Measurements from ENCODE around the gene TERT. TPM values are rescaled to one million over a fixed set of nuclear protein-coding genes. Genes with fewer than 3 reads are reported as not detected.
"Not testable (repeated sequence)": the region's sequence is repeated elsewhere in the genome, so short reads cannot be mapped to it uniquely, and the experiment has no call there.

The TERT gene
- total RNA-seq, result 3.4 TPM
- polyA plus RNA-seq, result 1.9 TPM
- long read RNA-seq, donor 1, result 0 reads
- long read RNA-seq, donor 2, result 0 reads
- long read RNA-seq, donor 3, partial matches to known transcripts, result 0 of 1 reads
- long read RNA-seq, donor 3, other reads (novel, unspliced or antisense), result 0 of 1 reads
- long read RNA-seq, donor 4, result 0 reads
- long read RNA-seq, donor 5, partial matches to known transcripts, result 0 of 1 reads
- long read RNA-seq, donor 5, other reads (novel, unspliced or antisense), result 0 of 1 reads
- long read RNA-seq, donor 6, result 0 reads
- long read RNA-seq, donor 7, result 0 reads
- long read RNA-seq, donor 8, partial matches to known transcripts, result 0 of 1 reads
- long read RNA-seq, donor 8, other reads (novel, unspliced or antisense), result 0 of 1 reads
- long read RNA-seq, donor 9, result 0 reads
- long read RNA-seq, donor 10, result 0 reads

GRCh38 chr5:1294835-1295649, at the start of gene TERT:
Gene TERT, minus strand, starts transcription at chr5:1295068. Its CDS starts 79 bp downstream, at chr5:1294989.
- Histone ChIP-seq H3K4me1 (ENCODE audit: control insufficient read depth in 2 of 2, insufficient read depth in 2 of 2, low read length in 2 of 2) (peaks cover 26 to 52% of the 10 kb centered on the region in 2 donors), H3K27ac (ENCODE audit: low read depth in 1 of 2, low read length in 1 of 2) (peak within 1 kb of the TSS in 1 of 2 donors; percentile 4), H3K36me3 (ENCODE audit: control insufficient read depth in 2 of 2, insufficient read depth in 2 of 2, low read length in 1 of 2) (peaks cover 0 to 2% of the 10 kb centered on the region in 2 donors), H3K9me3 (ENCODE audit: control insufficient read depth in 2 of 2, insufficient read depth in 1 of 2, low read length in 1 of 2) (peaks cover 0 to 46% of the 10 kb centered on the region in 2 donors), H3K4me3 (ENCODE audit: low read length in 2 of 2) (peak within 1 kb of the TSS; percentile 47 to 58), H3K27me3 (ENCODE audit: control insufficient read depth in 2 of 2, insufficient read depth in 1 of 2, low read length in 1 of 2) (peaks cover 0 to 7% of the 10 kb centered on the region in 2 donors)
- WGBS, result 7% methylated on average over 102 of the region's 102 CpGs
- peak in 8 of 9 donors; percentile 68 to 91 (median 80) for DNase-seq (ENCODE audit: low read depth in 6 of 9, low spot score in 9 of 9)

- H3K36me3 ChIP-seq (ENCODE audit: control insufficient read depth in 2 of 2, insufficient read depth in 2 of 2, low read length in 1 of 2), result peaks cover 42 to 43% of the 10 kb centered on the region in 2 donors
- H3K27ac ChIP-seq (ENCODE audit: low read depth in 1 of 2, low read length in 1 of 2), result peak overlapping the region; percentile 19 to 42
- peaks cover 17 to 40% of the 10 kb centered on the region in 2 donors for H3K4me1 ChIP-seq (ENCODE audit: control insufficient read depth in 2 of 2, insufficient read depth in 2 of 2, low read length in 2 of 2)
- H3K27me3 ChIP-seq (ENCODE audit: control insufficient read depth in 2 of 2, insufficient read depth in 1 of 2, low read length in 1 of 2), result no peaks in the 10 kb centered on the region
- 10% methylated on average over 61 of the region's 61 CpGs for WGBS
- H3K4me3 ChIP-seq (ENCODE audit: low read length in 2 of 2), result peak overlapping the region; percentile 76 to 99
- no peaks in the 10 kb centered on the region for H3K9me3 ChIP-seq (ENCODE audit: control insufficient read depth in 2 of 2, insufficient read depth in 1 of 2, low read length in 1 of 2)
- peak in 1 of 9 donors; percentile 29 for DNase-seq (ENCODE audit: low read depth in 6 of 9, low spot score in 9 of 9)
Measured at GRCh38 chr5:1343931-1344901, 49.3 kb upstream of the TERT start.

GRCh38 chr5:1343315-1343751, 48.5 kb upstream of the TERT start:
- Histone ChIP-seq H3K27me3 (ENCODE audit: control insufficient read depth in 2 of 2, insufficient read depth in 1 of 2, low read length in 1 of 2) (no peaks in the 10 kb centered on the region), H3K4me1 (ENCODE audit: control insufficient read depth in 2 of 2, insufficient read depth in 2 of 2, low read length in 2 of 2) (peaks cover 17 to 33% of the 10 kb centered on the region in 2 donors), H3K27ac (ENCODE audit: low read depth in 1 of 2, low read length in 1 of 2) (no peak overlapping the region), H3K36me3 (ENCODE audit: control insufficient read depth in 2 of 2, insufficient read depth in 2 of 2, low read length in 1 of 2) (peaks cover 51% of the 10 kb centered on the region in 2 donors), H3K4me3 (ENCODE audit: low read length in 2 of 2) (peak overlapping the region; percentile 76 to 99), H3K9me3 (ENCODE audit: control insufficient read depth in 2 of 2, insufficient read depth in 1 of 2, low read length in 1 of 2) (peaks cover 0 to under 1% of the 10 kb centered on the region in 2 donors)
- 89% methylated on average over 9 of the region's 9 CpGs for WGBS
- no peak for DNase-seq (ENCODE audit: low read depth in 6 of 9, low spot score in 9 of 9)

GRCh38 chr5:1342711-1343110, 47.8 kb upstream of the TERT start:
- H3K27me3 ChIP-seq (ENCODE audit: control insufficient read depth in 2 of 2, insufficient read depth in 1 of 2, low read length in 1 of 2); DNase-seq (ENCODE audit: low read depth in 6 of 9, low spot score in 9 of 9); H3K9me3 ChIP-seq (ENCODE audit: control insufficient read depth in 2 of 2, insufficient read depth in 1 of 2, low read length in 1 of 2); H3K4me3 ChIP-seq (ENCODE audit: low read length in 2 of 2); H3K27ac ChIP-seq (ENCODE audit: low read depth in 1 of 2, low read length in 1 of 2): not testable (repeated sequence)
- H3K36me3 ChIP-seq (ENCODE audit: control insufficient read depth in 2 of 2, insufficient read depth in 2 of 2, low read length in 1 of 2), result peaks cover 57 to 58% of the 10 kb centered on the region in 2 donors
- 97% methylated on average over 14 of the region's 14 CpGs for WGBS
- H3K4me1 ChIP-seq (ENCODE audit: control insufficient read depth in 2 of 2, insufficient read depth in 2 of 2, low read length in 2 of 2), result peaks cover 17 to 38% of the 10 kb centered on the region in 2 donors

GRCh38 chr5:1342268-1342667, 47.4 kb upstream of the TERT start:
- no peak for DNase-seq (ENCODE audit: low read depth in 6 of 9, low spot score in 9 of 9)
- Histone ChIP-seq H3K27me3 (ENCODE audit: control insufficient read depth in 2 of 2, insufficient read depth in 1 of 2, low read length in 1 of 2) (no peaks in the 10 kb centered on the region), H3K27ac (ENCODE audit: low read depth in 1 of 2, low read length in 1 of 2) (no peak overlapping the region), H3K9me3 (ENCODE audit: control insufficient read depth in 2 of 2, insufficient read depth in 1 of 2, low read length in 1 of 2) (peaks cover 2 to 5% of the 10 kb centered on the region in 2 donors), H3K4me1 (ENCODE audit: control insufficient read depth in 2 of 2, insufficient read depth in 2 of 2, low read length in 2 of 2) (peaks cover 22 to 38% of the 10 kb centered on the region in 2 donors), H3K36me3 (ENCODE audit: control insufficient read depth in 2 of 2, insufficient read depth in 2 of 2, low read length in 1 of 2) (peaks cover 61 to 62% of the 10 kb centered on the region in 2 donors), H3K4me3 (ENCODE audit: low read length in 2 of 2) (no peak overlapping the region)
- WGBS, result 97% methylated on average over 12 of the region's 12 CpGs

GRCh38 chr5:1341863-1342262, 47.0 kb upstream of the TERT start:
- Histone ChIP-seq H3K4me1 (ENCODE audit: control insufficient read depth in 2 of 2, insufficient read depth in 2 of 2, low read length in 2 of 2) (peaks cover 26 to 41% of the 10 kb centered on the region in 2 donors), H3K9me3 (ENCODE audit: control insufficient read depth in 2 of 2, insufficient read depth in 1 of 2, low read length in 1 of 2) (peaks cover 2 to 5% of the 10 kb centered on the region in 2 donors), H3K27ac (ENCODE audit: low read depth in 1 of 2, low read length in 1 of 2) (no peak overlapping the region), H3K36me3 (ENCODE audit: control insufficient read depth in 2 of 2, insufficient read depth in 2 of 2, low read length in 1 of 2) (peaks cover 64 to 66% of the 10 kb centered on the region in 2 donors), H3K27me3 (ENCODE audit: control insufficient read depth in 2 of 2, insufficient read depth in 1 of 2, low read length in 1 of 2) (no peaks in the 10 kb centered on the region), H3K4me3 (ENCODE audit: low read length in 2 of 2) (no peak overlapping the region)
- 90% methylated on average over 15 of the region's 15 CpGs for WGBS
- DNase-seq (ENCODE audit: low read depth in 6 of 9, low spot score in 9 of 9), result no peak

- not testable (repeated sequence) for H3K27me3 ChIP-seq (ENCODE audit: control insufficient read depth in 2 of 2, insufficient read depth in 1 of 2, low read length in 1 of 2); DNase-seq (ENCODE audit: low read depth in 6 of 9, low spot score in 9 of 9); H3K9me3 ChIP-seq (ENCODE audit: control insufficient read depth in 2 of 2, insufficient read depth in 1 of 2, low read length in 1 of 2); H3K27ac ChIP-seq (ENCODE audit: low read depth in 1 of 2, low read length in 1 of 2); H3K4me3 ChIP-seq (ENCODE audit: low read length in 2 of 2)
- 98% methylated on average over 17 of the region's 17 CpGs for WGBS
- Histone ChIP-seq H3K4me1 (ENCODE audit: control insufficient read depth in 2 of 2, insufficient read depth in 2 of 2, low read length in 2 of 2) (peaks cover 32 to 48% of the 10 kb centered on the region in 2 donors), H3K36me3 (ENCODE audit: control insufficient read depth in 2 of 2, insufficient read depth in 2 of 2, low read length in 1 of 2) (peaks cover 79 to 87% of the 10 kb centered on the region in 2 donors)
Measured at GRCh38 chr5:1339818-1340210, 44.9 kb upstream of the TERT start.

- WGBS, result 97% methylated on average over 33 of the region's 34 CpGs
- H3K9me3 ChIP-seq (ENCODE audit: control insufficient read depth in 2 of 2, insufficient read depth in 1 of 2, low read length in 1 of 2); H3K4me3 ChIP-seq (ENCODE audit: low read length in 2 of 2); DNase-seq (ENCODE audit: low read depth in 6 of 9, low spot score in 9 of 9); H3K27ac ChIP-seq (ENCODE audit: low read depth in 1 of 2, low read length in 1 of 2); H3K27me3 ChIP-seq (ENCODE audit: control insufficient read depth in 2 of 2, insufficient read depth in 1 of 2, low read length in 1 of 2): not testable (repeated sequence)
- peaks cover 32 to 48% of the 10 kb centered on the region in 2 donors for H3K4me1 ChIP-seq (ENCODE audit: control insufficient read depth in 2 of 2, insufficient read depth in 2 of 2, low read length in 2 of 2)
- peaks cover 84 to 92% of the 10 kb centered on the region in 2 donors for H3K36me3 ChIP-seq (ENCODE audit: control insufficient read depth in 2 of 2, insufficient read depth in 2 of 2, low read length in 1 of 2)
Measured at GRCh38 chr5:1339139-1339817, 44.4 kb upstream of the TERT start.

Measured in thymus (tissue), 14 donors.